NK-92 (cell line): ENCODE measurements around the gene METTL21A.
"Not testable (repeated sequence)": the region's sequence is repeated elsewhere in the genome, so short reads cannot be mapped to it uniquely, and the experiment has no call there.

Source experiments
- DNase-seq: peaks from one replicate; lab custom pipeline; 2025; ENCODE audit not compliant: unreplicated experiment; lab: John Stamatoyannopoulos, UW

Gene METTL21A

GRCh38 chr2:207625014-207625907 is at the start of gene METTL21A:
TSS of gene METTL21A (minus strand) at chr2:207625394. CDS start at chr2:207624375, 1,019 bp downstream.
- peak; percentile 76 for DNase-seq

DNA sequence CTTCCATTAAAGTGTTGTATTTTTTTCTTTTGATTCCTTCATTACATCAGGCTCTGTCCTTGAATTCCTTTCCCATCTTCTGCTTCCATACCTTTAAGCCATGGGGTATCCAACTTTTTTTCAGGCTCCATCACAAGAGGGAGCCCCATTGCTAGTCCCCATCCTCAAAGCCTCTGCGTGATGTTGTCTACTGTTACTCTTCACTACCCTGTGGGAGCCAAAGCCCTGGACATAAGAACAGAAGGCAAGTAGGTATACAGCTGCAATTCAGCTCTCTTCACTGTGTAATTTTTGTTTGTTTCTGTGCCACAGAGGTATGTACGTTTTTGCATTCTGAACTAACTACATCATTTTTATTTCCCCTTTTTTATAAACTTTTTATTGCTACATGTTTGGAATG is 49.6 kb upstream of the METTL21A start:
- DNase-seq: no peak

- no peak for DNase-seq
These were observed 49.1 kb upstream of the METTL21A start for GRCh38 chr2:207674266-207674774.

- no peak for DNase-seq
These were observed 48.2 kb upstream of the METTL21A start for GRCh38 chr2:207673431-207673830.

DNA sequence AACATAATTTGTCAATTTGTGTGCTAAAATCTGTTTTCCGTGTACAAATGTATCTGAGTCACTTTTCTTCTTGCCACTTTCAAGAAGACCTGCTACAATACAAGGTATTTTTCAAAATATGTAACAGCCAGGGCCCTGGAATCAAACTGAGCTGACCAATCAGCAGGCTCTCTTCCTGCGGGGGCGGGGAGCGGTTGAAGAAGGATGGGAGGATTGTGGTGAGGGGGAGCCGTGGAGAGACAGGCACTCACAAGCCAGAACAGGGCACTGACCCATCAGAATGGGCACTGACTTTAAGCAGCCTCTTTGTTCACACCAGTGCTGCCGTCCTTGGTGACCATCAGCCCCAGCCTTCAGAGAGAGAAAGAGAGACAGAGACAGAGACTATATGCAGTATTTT is 45.7 kb upstream of the METTL21A start:
- DNase-seq: no peak

GRCh38 chr2:207663870-207664545 is 38.8 kb upstream of the METTL21A start:
- DNase-seq: no peak

- no peak for DNase-seq
These were observed 37.0 kb upstream of the METTL21A start for GRCh38 chr2:207662203-207662602.

- no peak for DNase-seq
These were observed 35.8 kb upstream of the METTL21A start for GRCh38 chr2:207660994-207661393.

DNA sequence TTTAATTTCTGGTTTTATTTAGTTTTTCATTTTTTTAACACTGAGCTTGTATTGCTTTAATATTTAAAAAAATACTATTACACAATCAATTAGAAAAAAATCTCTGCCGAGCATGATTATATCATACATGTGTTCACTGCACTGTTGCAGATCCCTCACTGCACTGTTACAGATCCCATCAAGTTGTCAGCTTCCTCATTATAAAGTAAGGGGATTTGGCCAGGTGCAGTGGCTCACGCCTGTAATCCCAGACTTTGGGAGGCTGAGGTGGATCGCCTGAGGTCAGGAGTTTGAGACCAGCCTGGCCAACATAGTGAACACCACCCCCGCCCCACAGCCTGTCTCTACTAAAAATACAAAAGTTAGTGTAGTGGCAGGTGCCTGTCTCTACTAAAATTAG is 33.0 kb upstream of the METTL21A start:
- no peak for DNase-seq

- DNase-seq: no peak
These were observed 29.8 kb upstream of the METTL21A start for GRCh38 chr2:207655000-207655399.

- DNase-seq: not testable (repeated sequence)
These were observed 21.4 kb upstream of the METTL21A start for GRCh38 chr2:207646582-207646981.

DNA sequence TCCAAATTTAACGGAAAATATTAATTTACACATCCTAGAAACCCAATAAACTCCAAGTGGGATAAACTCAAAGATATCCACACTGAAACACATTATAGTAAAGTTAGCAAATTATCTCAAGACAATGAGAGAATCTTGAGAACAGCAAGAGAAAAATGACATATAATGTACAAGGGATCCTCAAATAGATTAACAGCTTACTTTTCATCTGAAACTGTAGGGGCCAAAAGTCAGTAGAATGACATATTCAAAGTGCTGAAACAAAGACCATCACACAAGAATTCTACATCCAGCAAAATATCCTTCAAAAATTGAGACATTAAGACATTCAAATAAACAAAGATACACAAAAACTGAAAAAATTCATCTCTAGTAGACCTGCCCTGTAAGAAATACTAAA is 18.7 kb upstream of the METTL21A start:
- no peak for DNase-seq

GRCh38 chr2:207640661-207641060 is 15.5 kb upstream of the METTL21A start:
- DNase-seq: no peak

GRCh38 chr2:207640160-207640559 is 15.0 kb upstream of the METTL21A start:
- no peak for DNase-seq

GRCh38 chr2:207639288-207639687 is 14.1 kb upstream of the METTL21A start:
- DNase-seq: not testable (repeated sequence)

DNA sequence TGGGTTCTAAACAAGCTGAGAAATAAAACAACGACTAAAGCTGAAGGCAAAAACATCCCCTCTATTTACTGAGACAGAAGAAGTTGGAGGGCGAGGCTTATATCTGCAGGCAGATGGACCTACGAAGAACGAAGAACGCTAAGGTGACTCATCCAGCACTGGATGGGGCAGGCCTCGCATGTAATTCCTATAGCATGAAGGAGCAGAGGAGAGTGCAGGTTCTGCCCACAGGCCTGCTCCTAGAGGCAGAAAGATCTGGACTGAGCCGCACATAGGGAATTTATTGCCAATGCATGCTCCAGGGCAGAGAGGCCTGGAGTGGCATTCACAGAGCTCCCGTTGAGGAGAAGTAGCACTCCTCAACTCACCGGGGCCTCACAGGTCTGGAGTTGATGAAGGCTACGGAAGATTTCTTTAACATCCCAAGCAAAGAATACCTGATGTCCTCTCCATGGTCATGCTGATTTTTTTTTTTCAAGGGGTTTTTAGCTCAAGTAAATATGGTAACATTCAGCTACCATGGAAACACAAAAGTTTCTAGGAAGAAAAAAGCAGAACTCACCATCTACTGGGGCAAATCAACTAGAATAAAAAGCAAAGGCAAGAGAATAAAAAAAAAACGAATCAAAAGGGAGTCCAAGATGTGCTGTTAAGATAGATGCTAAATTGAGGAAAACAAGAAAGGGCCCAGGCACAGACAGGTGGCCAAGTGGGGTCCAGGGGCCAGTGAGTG is 10.4 kb upstream of the METTL21A start:
- no peak for DNase-seq

DNA sequence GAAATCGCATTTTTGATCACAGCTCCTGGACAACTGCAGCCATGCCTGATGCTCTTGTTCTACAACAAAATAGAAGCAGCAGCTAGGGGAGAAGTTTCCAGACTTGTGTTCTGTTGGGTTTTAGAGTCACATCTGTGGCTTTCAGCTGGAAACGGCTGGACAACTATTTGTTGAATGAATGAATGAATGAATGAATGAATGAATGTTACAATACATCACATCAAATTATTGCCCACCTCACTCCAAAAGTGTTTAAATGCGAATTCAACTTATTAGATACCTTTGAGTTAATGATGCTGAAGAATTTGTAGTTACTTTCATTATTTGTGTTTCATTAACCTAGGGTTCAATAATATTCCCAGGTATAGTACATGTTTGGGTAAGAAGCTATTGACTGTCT is 8.5 kb upstream of the METTL21A start:
- no peak for DNase-seq

DNA sequence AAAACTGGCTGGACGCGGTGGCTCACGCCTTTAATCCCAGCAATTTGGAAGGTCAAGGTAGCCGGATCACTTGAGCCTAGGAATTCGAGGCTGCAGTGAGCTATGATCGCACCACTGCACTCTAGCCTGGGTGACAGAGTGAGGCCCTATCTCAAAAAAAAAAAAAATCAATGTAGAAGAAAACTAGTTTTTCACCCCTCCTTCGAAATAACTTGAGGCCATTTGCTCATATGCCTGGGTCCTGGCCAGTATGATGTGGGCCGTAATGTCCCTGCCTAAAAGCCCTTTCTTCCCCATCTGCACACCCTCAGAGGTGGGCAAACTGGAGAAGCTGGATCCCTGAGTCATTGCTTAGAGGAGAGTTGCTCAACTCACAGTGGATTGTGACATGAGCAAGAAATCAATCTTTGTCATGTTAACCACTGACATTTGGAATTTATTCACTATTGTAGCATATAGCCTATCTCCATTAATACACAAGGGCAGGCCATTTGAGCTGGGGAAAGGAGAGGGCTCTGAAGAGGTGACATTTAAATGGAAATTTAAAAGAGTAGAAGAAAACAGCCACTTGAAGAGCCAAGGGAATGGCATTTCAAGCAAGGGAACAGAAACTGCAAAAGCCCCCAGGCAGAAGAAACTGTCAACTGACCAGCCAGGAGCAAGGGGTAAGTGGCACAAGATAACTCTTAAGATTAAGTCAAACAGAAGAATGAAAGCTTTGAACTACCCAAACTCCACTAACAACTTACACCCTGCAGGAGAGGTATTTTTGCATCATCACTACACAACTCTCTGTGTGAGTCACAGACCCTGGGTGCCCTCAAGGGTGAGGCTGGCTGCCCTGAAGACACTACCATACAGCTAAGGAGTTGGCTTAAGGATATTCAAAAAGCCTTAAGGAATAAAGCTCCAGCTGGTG is 7.6 kb upstream of the METTL21A start:
- no peak for DNase-seq

- no peak for DNase-seq
These were observed 5.3 kb upstream of the METTL21A start for GRCh38 chr2:207630491-207630890.

DNA sequence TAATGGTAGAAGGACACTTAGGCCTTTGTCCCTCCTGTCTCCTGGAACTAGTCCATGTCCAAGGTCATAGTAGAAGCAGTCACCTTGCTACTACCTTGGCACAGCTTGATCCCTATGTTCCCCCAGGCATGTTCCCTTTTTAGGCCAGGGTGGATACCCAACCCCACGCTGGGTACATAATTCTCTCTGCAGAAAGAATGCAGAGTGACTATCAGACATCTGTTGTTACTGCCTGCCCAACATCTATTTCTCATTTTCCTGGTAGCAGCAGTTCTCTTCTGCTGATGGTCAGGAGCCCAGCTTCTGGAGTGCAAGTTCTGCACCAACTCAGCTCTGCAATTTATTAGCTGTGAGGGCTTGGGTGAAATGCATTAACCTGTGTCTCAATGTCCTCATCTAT is 4.4 kb upstream of the METTL21A start:
- DNase-seq: no peak
